Nephron (organoid): Measurements from ENCODE around the gene UBE3D.

Experiments used
- H3K27ac Mint-ChIP-seq, 3 experiments: 2 replicates each; pipeline ENCODE4 v1.8.0; 2020; ENCODE audit warnings: mixed read lengths in 3 of 3, mild to moderate bottlenecking in 2 of 3, moderate library complexity in 1 of 3
- H3K27me3 Mint-ChIP-seq: 2 replicates; pipeline ENCODE4 v1.8.0; 2021; ENCODE audit warnings: low read depth, mild to moderate bottlenecking, moderate library complexity, mixed read lengths
- H3K36me3 Mint-ChIP-seq: 2 replicates; pipeline ENCODE4 v1.8.0; 2020; ENCODE audit warnings: low read depth, mixed read lengths
- H3K4me1 Mint-ChIP-seq: 2 replicates; pipeline ENCODE4 v1.8.0; 2020; ENCODE audit warnings: mixed read lengths
- H3K4me3 Mint-ChIP-seq, 3 experiments: 2 replicates each; pipeline ENCODE4 v1.8.0; 2020; ENCODE audit warnings: mild to moderate bottlenecking in 3 of 3, mixed read lengths in 3 of 3, moderate library complexity in 2 of 3
- H3K9me3 Mint-ChIP-seq: 2 replicates; pipeline ENCODE4 v1.8.0; 2020; ENCODE audit warnings: mixed read lengths
- CTCF ChIP-seq, 3 experiments: fragments of 200-600 bp; sonication (generic); IDR thresholded peaks; one replicate each; pipeline ENCODE4 v1.5.0; 2021; ENCODE audit warnings: antibody characterized with exemption in 3 of 3; ENCODE audit not compliant: unreplicated experiment in 3 of 3

The UBE3D gene

GRCh38 chr6:82906951-82907350 is 158.7 kb downstream of the UBE3D start:
- H3K4me1 Mint-ChIP-seq, result peaks cover 54% of the 10 kb centered on the region
- H3K9me3 Mint-ChIP-seq, result no peaks in the 10 kb centered on the region
- H3K27ac Mint-ChIP-seq, result peak overlapping the region; percentile 53 to 92 (median 71)
- no peaks in the 10 kb centered on the region for H3K36me3 Mint-ChIP-seq
- H3K27me3 Mint-ChIP-seq, result no peaks in the 10 kb centered on the region
- H3K4me3 Mint-ChIP-seq, result no peak overlapping the region
- no peak for TF ChIP-seq CTCF (IDR thresholded peaks at IDR 0.05; ENCODE audit: unreplicated experiment in 3 of 3)

GRCh38 chr6:82906489-82906888 is 159.2 kb downstream of the UBE3D start:
- H3K4me3 Mint-ChIP-seq, result no peak overlapping the region
- no peaks in the 10 kb centered on the region for H3K36me3 Mint-ChIP-seq
- peak overlapping the region; percentile 53 to 92 (median 71) for H3K27ac Mint-ChIP-seq
- no peak for TF ChIP-seq CTCF (IDR thresholded peaks at IDR 0.05; ENCODE audit: unreplicated experiment in 3 of 3)
- no peaks in the 10 kb centered on the region for H3K27me3 Mint-ChIP-seq
- peaks cover 49% of the 10 kb centered on the region for H3K4me1 Mint-ChIP-seq
- no peaks in the 10 kb centered on the region for H3K9me3 Mint-ChIP-seq

GRCh38 chr6:82904860-82905259 is 160.8 kb downstream of the UBE3D start:
- peaks cover 34% of the 10 kb centered on the region for H3K4me1 Mint-ChIP-seq
- H3K4me3 Mint-ChIP-seq, result no peak overlapping the region
- no peak for TF ChIP-seq CTCF (IDR thresholded peaks at IDR 0.05; ENCODE audit: unreplicated experiment in 3 of 3)
- H3K27me3 Mint-ChIP-seq, result no peaks in the 10 kb centered on the region
- H3K27ac Mint-ChIP-seq, result peak overlapping the region; percentile 50 to 63 (median 58)
- H3K36me3 Mint-ChIP-seq, result no peaks in the 10 kb centered on the region
- no peaks in the 10 kb centered on the region for H3K9me3 Mint-ChIP-seq

GRCh38 chr6:82904257-82904656 is 161.4 kb downstream of the UBE3D start:
- Mint-ChIP-seq H3K27me3 (no peaks in the 10 kb centered on the region), H3K9me3 (no peaks in the 10 kb centered on the region), H3K27ac (peak overlapping the region; percentile 55 to 66 (median 58)), H3K36me3 (no peaks in the 10 kb centered on the region), H3K4me1 (peaks cover 28% of the 10 kb centered on the region), H3K4me3 (no peak overlapping the region)
- no peak for TF ChIP-seq CTCF (IDR thresholded peaks at IDR 0.05; ENCODE audit: unreplicated experiment in 3 of 3)

GRCh38 chr6:82902290-82902689 is 163.4 kb downstream of the UBE3D start:
- no peak for TF ChIP-seq CTCF (IDR thresholded peaks at IDR 0.05; ENCODE audit: unreplicated experiment in 3 of 3)
- H3K27ac Mint-ChIP-seq, result peak overlapping the region in 1 of 3 experiments; percentile 29
- no peaks in the 10 kb centered on the region for H3K36me3 Mint-ChIP-seq
- peaks cover 3% of the 10 kb centered on the region for H3K9me3 Mint-ChIP-seq
- no peak overlapping the region for H3K4me3 Mint-ChIP-seq
- peaks cover 26% of the 10 kb centered on the region for H3K4me1 Mint-ChIP-seq
- no peaks in the 10 kb centered on the region for H3K27me3 Mint-ChIP-seq

- TF ChIP-seq CTCF (IDR thresholded peaks at IDR 0.05; ENCODE audit: unreplicated experiment in 3 of 3), result no peak
- H3K9me3 Mint-ChIP-seq, result peaks cover 3% of the 10 kb centered on the region
- peaks cover 20% of the 10 kb centered on the region for H3K36me3 Mint-ChIP-seq
- H3K27ac Mint-ChIP-seq, result no peak overlapping the region
- peaks cover 6% of the 10 kb centered on the region for H3K4me1 Mint-ChIP-seq
- H3K4me3 Mint-ChIP-seq, result no peak overlapping the region
- H3K27me3 Mint-ChIP-seq, result no peaks in the 10 kb centered on the region
Observed at GRCh38 chr6:82894653-82895259, 170.9 kb downstream of the UBE3D start.
